CD14-positive monocyte (primary cell): ENCODE measurements around the gene GPR15. TPM values are rescaled to one million over a fixed set of nuclear protein-coding genes. Genes with fewer than 3 reads are reported as not detected.

Source experiments
- DNase-seq, 3 donors: peaks; one replicate each; pipeline ENCODE4 v3.0.0-alpha.2; 2011 to 2022
- H2AFZ ChIP-seq: 2 replicates; pipeline ENCODE4 v1.6.0; 2012; ENCODE audit warnings: mild to moderate bottlenecking, low read depth, low read length, inconsistent platforms; ENCODE audit not compliant: insufficient read depth, poor library complexity, severe bottlenecking
- H3K27ac ChIP-seq, 2 donors: 1 replicate in 1 of 2; 2 replicates in 1 of 2; pipeline ENCODE4 v1.5.1; 2012 to 2013; ENCODE audit warnings: low read length in 2 of 2, control low read depth in 1 of 2, inconsistent platforms in 1 of 2, low read depth in 1 of 2, mild to moderate bottlenecking in 1 of 2
- H3K27me3 ChIP-seq, 2 donors: one replicate each; pipeline versions ENCODE4 v1.6.0 to v1.6.1; 2011 to 2013; ENCODE audit warnings: low read length in 2 of 2; ENCODE audit not compliant: control insufficient read depth in 2 of 2, insufficient read depth in 2 of 2
- H3K36me3 ChIP-seq, 2 donors: replicated peaks in 1 of 2; 1 replicate in 1 of 2; 2 replicates in 1 of 2; pipeline versions ENCODE4 v1.5.1 to v1.6.1; 2012 to 2013; ENCODE audit warnings: low read length in 2 of 2, control low read depth in 1 of 2, inconsistent platforms in 1 of 2, mild to moderate bottlenecking in 1 of 2; ENCODE audit not compliant: insufficient read depth in 2 of 2, control insufficient read depth in 1 of 2
- H3K4me1 ChIP-seq, 2 donors: 1 replicate in 1 of 2; 2 replicates in 1 of 2; pipeline versions ENCODE4 v1.5.1 to v1.6.1; 2012 to 2013; ENCODE audit warnings: low read length in 2 of 2, control low read depth in 1 of 2, inconsistent platforms in 1 of 2, mild to moderate bottlenecking in 1 of 2, moderate library complexity in 1 of 2; ENCODE audit not compliant: insufficient read depth in 2 of 2, control insufficient read depth in 1 of 2
- H3K4me2 ChIP-seq: replicated peaks from 2 replicates; pipeline ENCODE3; 2012; ENCODE audit warnings: low read length, moderate library complexity, mild to moderate bottlenecking; ENCODE audit not compliant: poor library complexity, severe bottlenecking; ENCODE audit errors: extremely low read depth
- H3K4me3 ChIP-seq, 3 experiments: fragments of 200-600 bp in 1 of 3; sonication (generic) in 1 of 3; replicated peaks in 1 of 3; 1 replicate in 2 of 3; 2 replicates in 1 of 3; pipeline ENCODE4 v1.5.1; 2011 to 2013; ENCODE audit warnings: low read length in 3 of 3, mild to moderate bottlenecking in 3 of 3, control low read depth in 2 of 3, low read depth in 2 of 3, inconsistent platforms in 1 of 3, moderate library complexity in 1 of 3
- H3K79me2 ChIP-seq: 2 replicates; pipeline ENCODE4 v1.6.0; 2012; ENCODE audit warnings: mild to moderate bottlenecking, control low read depth, inconsistent platforms, low read length, moderate library complexity; ENCODE audit not compliant: insufficient read depth
- H3K9ac ChIP-seq: 2 replicates; pipeline ENCODE4 v1.6.0; 2017; ENCODE audit warnings: low read length, mild to moderate bottlenecking; ENCODE audit not compliant: insufficient read depth, poor library complexity, severe bottlenecking
- H3K9me3 ChIP-seq, 2 donors: replicated peaks in 1 of 2; 1 replicate in 1 of 2; 2 replicates in 1 of 2; pipeline versions ENCODE4 v1.5.1 to v1.6.1; 2012 to 2013; ENCODE audit warnings: low read length in 2 of 2, control low read depth in 1 of 2; ENCODE audit not compliant: control insufficient read depth in 1 of 2, insufficient read depth in 1 of 2
- H4K20me1 ChIP-seq: 2 replicates; pipeline ENCODE4 v1.6.0; 2012; ENCODE audit warnings: mild to moderate bottlenecking, low read length, control low read depth, moderate library complexity; ENCODE audit not compliant: insufficient read depth
- H3K27ac Mint-ChIP-seq, 7 donors: one replicate each; pipeline ENCODE4 v1.8.0; 2020; ENCODE audit warnings: mild to moderate bottlenecking in 7 of 7, mixed read lengths in 7 of 7, moderate library complexity in 6 of 7, inconsistent platforms in 2 of 7
- H3K27me3 Mint-ChIP-seq, 3 donors: one replicate each; pipeline ENCODE4 v1.8.0; 2021 to 2022; ENCODE audit warnings: low read depth in 3 of 3, mild to moderate bottlenecking in 3 of 3, mixed read lengths in 3 of 3, moderate library complexity in 3 of 3, inconsistent platforms in 1 of 3
- H3K36me3 Mint-ChIP-seq, 2 donors: one replicate each; pipeline ENCODE4 v1.8.0; 2020; ENCODE audit warnings: mixed read lengths in 2 of 2, inconsistent platforms in 1 of 2, mild to moderate bottlenecking in 1 of 2
- H3K4me1 Mint-ChIP-seq: one replicate; pipeline ENCODE4 v1.8.0; 2020; ENCODE audit warnings: mild to moderate bottlenecking, mixed read lengths
- H3K4me3 Mint-ChIP-seq, 2 donors: one replicate each; pipeline ENCODE4 v1.8.0; 2020; ENCODE audit warnings: mild to moderate bottlenecking in 2 of 2, mixed read lengths in 2 of 2, moderate library complexity in 1 of 2
- H3K9me3 Mint-ChIP-seq, 7 donors: one replicate each; pipeline ENCODE4 v1.8.0; 2020 to 2022; ENCODE audit warnings: mixed read lengths in 7 of 7, mild to moderate bottlenecking in 6 of 7, moderate library complexity in 6 of 7, inconsistent platforms in 2 of 7
- CTCF ChIP-seq: fragments of 200-600 bp; IDR thresholded peaks from one replicate; pipeline ENCODE4 v1.8.0; 2022; ENCODE audit warnings: antibody characterized with exemption, mild to moderate bottlenecking
- WGBS: methylation state at CpG from one replicate; pipeline ENCODE4 v1.1.5; 2013; ENCODE audit warnings: missing lambda C conversion rate; ENCODE audit not compliant: insufficient coverage; 5-methylcytosine and 5-hydroxymethylcytosine counted together
- intact Hi-C, 2 donors: fragments of 100-400 bp; cut with micrococcal nuclease; formaldehyde crosslinking; loops; one replicate each; pipeline versions ENCODE4 v1.15.0 to v1.15.1; 2023
- polyA plus RNA-seq, 3 donors: library from polyadenylated mRNA; depleted of rRNA in 1 of 3; unstranded in 2 of 3; stranded (reverse) in 1 of 3; fragments of 300-500 nt in 2 of 3; fragments of >200 nt in 1 of 3; fragmentation: Illumina TruSeq in 2 of 3; gene quantifications; 1 replicate in 2 of 3; 2 replicates in 1 of 3; pipeline ENCODE4 v1.2.3, GENCODE V29; 2012 to 2021

GPR15 gene
- polyA plus RNA-seq, 3 donors: not detected

GRCh38 chr3:98519351-98519750, 12.4 kb upstream of the GPR15 start:
- Mint-ChIP-seq H3K9me3 (no peaks in the 10 kb centered on the region), H3K4me1 (peaks cover 28% of the 10 kb centered on the region), H3K27ac (peak overlapping the region in 3 of 7 donors; percentile 31 to 70 (median 36)), H3K4me3 (peak overlapping the region in 1 of 2 donors; percentile 17), H3K36me3 (peaks cover 53 to 57% of the 10 kb centered on the region in 2 donors), H3K27me3 (peaks cover 0 to 2% (median 0%) of the 10 kb centered on the region in 3 donors)
- TF ChIP-seq CTCF: no peak
- H3K9me3 ChIP-seq: no peaks in the 10 kb centered on the region
- intact Hi-C loops: no loop called here
- H3K27ac ChIP-seq: peak overlapping the region in 1 of 2 donors; percentile 17
- no peaks in the 10 kb centered on the region for H4K20me1 ChIP-seq
- H3K4me3 ChIP-seq: no peak overlapping the region
- no peak overlapping the region for H2AFZ ChIP-seq
- peaks cover 41% of the 10 kb centered on the region for H3K79me2 ChIP-seq
- WGBS: 100% methylated on average over 1 of the region's 1 CpG
- peaks cover 11 to 19% of the 10 kb centered on the region in 2 donors for H3K4me1 ChIP-seq
- peaks cover 48 to 66% of the 10 kb centered on the region in 2 donors for H3K36me3 ChIP-seq
- DNase-seq: no peak
- no peak overlapping the region for H3K4me2 ChIP-seq
- no peaks in the 10 kb centered on the region for H3K27me3 ChIP-seq
- no peak overlapping the region for H3K9ac ChIP-seq

- Histone ChIP-seq H3K9me3 (no peaks in the 10 kb centered on the region), H3K9ac (peak overlapping the region; percentile 91), H3K4me2 (peak overlapping the region; percentile 77), H3K27me3 (no peaks in the 10 kb centered on the region), H3K79me2 (peaks cover 41% of the 10 kb centered on the region), H3K4me3 (peak overlapping the region; percentile 84 to 91 (median 85)), H3K27ac (peak overlapping the region; percentile 70 to 96), H3K4me1 (peaks cover 11 to 19% of the 10 kb centered on the region in 2 donors), H3K36me3 (peaks cover 27 to 41% of the 10 kb centered on the region in 2 donors), H4K20me1 (no peaks in the 10 kb centered on the region), H2AFZ (peak overlapping the region; percentile 78)
- Mint-ChIP-seq H3K9me3 (no peaks in the 10 kb centered on the region), H3K4me3 (peak overlapping the region; percentile 75 to 97), H3K4me1 (peaks cover 28% of the 10 kb centered on the region), H3K27me3 (peaks cover 0 to 2% (median 1%) of the 10 kb centered on the region in 3 donors), H3K36me3 (peaks cover 32 to 34% of the 10 kb centered on the region in 2 donors), H3K27ac (peak overlapping the region; percentile 72 to 97 (median 90))
- TF ChIP-seq CTCF: no peak
- peak; percentile 41 to 66 (median 51) for DNase-seq
- intact Hi-C loops: no loop called here
- 0% methylated on average over 7 of the region's 16 CpGs for WGBS
These were observed 9.8 kb upstream of the GPR15 start for GRCh38 chr3:98521897-98522543.
